ENCODE results near the gene CDKAL1. TPM values are rescaled to one million over a fixed set of nuclear protein-coding genes. Genes with fewer than 3 reads are reported as not detected.

Gene CDKAL1
- total RNA-seq, 1 donor from 2014 or later = 14.8 TPM

DNA sequence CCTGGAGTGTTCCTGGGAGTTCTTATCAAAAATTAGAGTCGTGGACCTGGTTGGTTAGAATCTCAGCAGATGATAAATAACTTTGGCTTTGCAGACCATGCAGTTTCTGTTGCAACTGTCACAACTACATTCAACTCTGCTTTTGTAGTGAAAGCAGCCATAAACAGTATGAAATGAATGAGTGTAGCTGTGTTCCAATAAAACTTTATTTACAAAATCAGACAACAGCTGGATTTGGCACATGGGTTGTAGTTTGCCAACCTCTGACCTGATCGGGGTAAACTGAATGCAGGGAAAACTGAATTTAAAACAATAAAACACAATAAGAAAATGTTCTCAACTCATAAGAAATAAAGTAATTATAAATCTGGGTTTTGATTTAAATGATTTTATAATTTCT lies 513.8 kb downstream of the CDKAL1 start:
- no peaks in the 10 kb centered on the region for H3K27me3 Mint-ChIP-seq (ENCODE audit: unreplicated experiment)
- H3K4me3 Mint-ChIP-seq (ENCODE audit: unreplicated experiment) = no peak overlapping the region
- DNase-seq (ENCODE audit: extremely low spot score, unreplicated experiment) = no peak
- no peak overlapping the region for H3K27ac Mint-ChIP-seq (ENCODE audit: unreplicated experiment)
- H3K4me1 Mint-ChIP-seq (ENCODE audit: unreplicated experiment) = peaks cover 15% of the 10 kb centered on the region
- no peaks in the 10 kb centered on the region for H3K9me3 Mint-ChIP-seq (ENCODE audit: unreplicated experiment)
- TF ChIP-seq, protein P1, sequence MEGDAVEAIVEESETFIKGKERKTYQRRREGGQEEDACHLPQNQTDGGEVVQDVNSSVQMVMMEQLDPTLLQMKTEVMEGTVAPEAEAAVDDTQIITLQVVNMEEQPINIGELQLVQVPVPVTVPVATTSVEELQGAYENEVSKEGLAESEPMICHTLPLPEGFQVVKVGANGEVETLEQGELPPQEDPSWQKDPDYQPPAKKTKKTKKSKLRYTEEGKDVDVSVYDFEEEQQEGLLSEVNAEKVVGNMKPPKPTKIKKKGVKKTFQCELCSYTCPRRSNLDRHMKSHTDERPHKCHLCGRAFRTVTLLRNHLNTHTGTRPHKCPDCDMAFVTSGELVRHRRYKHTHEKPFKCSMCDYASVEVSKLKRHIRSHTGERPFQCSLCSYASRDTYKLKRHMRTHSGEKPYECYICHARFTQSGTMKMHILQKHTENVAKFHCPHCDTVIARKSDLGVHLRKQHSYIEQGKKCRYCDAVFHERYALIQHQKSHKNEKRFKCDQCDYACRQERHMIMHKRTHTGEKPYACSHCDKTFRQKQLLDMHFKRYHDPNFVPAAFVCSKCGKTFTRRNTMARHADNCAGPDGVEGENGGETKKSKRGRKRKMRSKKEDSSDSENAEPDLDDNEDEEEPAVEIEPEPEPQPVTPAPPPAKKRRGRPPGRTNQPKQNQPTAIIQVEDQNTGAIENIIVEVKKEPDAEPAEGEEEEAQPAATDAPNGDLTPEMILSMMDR (IDR thresholded peaks at IDR 0.05) = no peak
- H3K36me3 Mint-ChIP-seq (ENCODE audit: unreplicated experiment) = no peaks in the 10 kb centered on the region

DNA sequence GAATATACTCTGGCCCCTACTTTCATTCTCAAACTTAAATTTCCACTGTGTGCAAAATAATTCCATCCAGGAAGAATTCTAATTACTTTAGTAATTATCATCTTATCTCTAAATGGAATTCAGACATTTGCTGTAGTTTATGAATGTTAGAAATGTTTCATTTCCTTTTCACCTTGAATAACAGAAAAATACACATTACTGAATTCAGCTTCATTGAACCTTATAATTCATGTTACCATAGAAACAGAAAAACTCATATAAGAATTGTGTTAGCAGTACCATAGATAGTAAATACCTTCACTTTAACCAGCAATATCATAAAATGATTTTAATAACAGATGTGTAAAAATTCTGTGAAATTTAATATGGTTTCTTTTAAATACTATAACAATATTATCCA lies 514.9 kb downstream of the CDKAL1 start:
- peaks cover 7% of the 10 kb centered on the region for H3K9me3 Mint-ChIP-seq (ENCODE audit: unreplicated experiment)

DNA sequence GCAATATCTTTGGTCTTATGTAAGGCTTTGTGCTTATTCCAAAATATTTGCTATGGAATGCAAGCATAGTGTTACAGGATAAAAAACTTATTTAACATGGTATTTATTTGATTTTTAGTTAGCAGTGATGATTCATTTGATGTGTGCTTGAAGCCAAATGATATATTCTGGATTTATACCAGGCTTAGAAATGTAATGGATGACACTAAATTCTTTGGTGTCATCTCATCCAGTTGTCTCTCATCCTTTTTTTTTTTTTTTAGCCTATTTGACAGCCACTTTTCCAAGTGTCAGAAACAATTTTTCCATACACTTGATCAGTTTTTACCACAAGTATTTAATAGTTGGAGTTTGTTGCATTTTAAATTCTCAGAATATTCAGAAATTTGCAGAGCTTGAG lies 515.3 kb downstream of the CDKAL1 start:
- Mint-ChIP-seq H3K9me3 (ENCODE audit: unreplicated experiment) (peaks cover 9% of the 10 kb centered on the region), H3K36me3 (ENCODE audit: unreplicated experiment) (no peaks in the 10 kb centered on the region), H3K4me1 (ENCODE audit: unreplicated experiment) (peaks cover 15% of the 10 kb centered on the region), H3K27ac (ENCODE audit: unreplicated experiment) (peak overlapping the region; percentile 15), H3K27me3 (ENCODE audit: unreplicated experiment) (no peaks in the 10 kb centered on the region), H3K4me3 (ENCODE audit: unreplicated experiment) (no peak overlapping the region)
- TF ChIP-seq, protein P1 (IDR thresholded peaks at IDR 0.05) = no peak
- no peak for DNase-seq (ENCODE audit: extremely low spot score, unreplicated experiment)

More for the DNA sequence above, 514.9 kb downstream of the CDKAL1 start:
- Mint-ChIP-seq H3K27ac (ENCODE audit: unreplicated experiment) (peak overlapping the region; percentile 23), H3K4me3 (ENCODE audit: unreplicated experiment) (no peak overlapping the region), H3K27me3 (ENCODE audit: unreplicated experiment) (no peaks in the 10 kb centered on the region), H3K36me3 (ENCODE audit: unreplicated experiment) (no peaks in the 10 kb centered on the region), H3K4me1 (ENCODE audit: unreplicated experiment) (peaks cover 15% of the 10 kb centered on the region)
- TF ChIP-seq, protein P1 (IDR thresholded peaks at IDR 0.05) = no peak
- no peak for DNase-seq (ENCODE audit: extremely low spot score, unreplicated experiment)

DNA sequence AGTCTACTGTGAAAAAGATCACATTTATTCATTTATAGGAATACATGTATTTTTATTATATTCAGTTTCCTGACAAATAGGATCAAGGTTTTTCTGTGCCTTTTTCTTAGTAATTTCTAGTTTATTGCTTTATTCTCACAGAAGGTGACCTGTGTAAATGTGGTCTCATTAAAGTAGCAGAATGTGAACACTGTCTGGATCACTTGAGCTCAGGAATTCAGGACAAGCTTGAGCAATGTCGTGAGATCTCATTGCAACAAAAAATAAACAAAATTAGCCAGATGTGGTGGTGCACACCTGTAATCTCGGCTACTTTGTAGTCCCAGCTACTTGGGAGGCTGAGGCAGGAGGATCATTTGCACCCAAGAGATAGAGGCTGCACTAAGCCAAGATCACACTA lies 516.7 kb downstream of the CDKAL1 start:
- Mint-ChIP-seq H3K27ac (ENCODE audit: unreplicated experiment) (no peak overlapping the region), H3K9me3 (ENCODE audit: unreplicated experiment) (peaks cover 11% of the 10 kb centered on the region), H3K4me1 (ENCODE audit: unreplicated experiment) (peaks cover 13% of the 10 kb centered on the region), H3K27me3 (ENCODE audit: unreplicated experiment) (no peaks in the 10 kb centered on the region), H3K4me3 (ENCODE audit: unreplicated experiment) (no peak overlapping the region), H3K36me3 (ENCODE audit: unreplicated experiment) (no peaks in the 10 kb centered on the region)
- TF ChIP-seq, protein P1 (IDR thresholded peaks at IDR 0.05) = no peak
- no peak for DNase-seq (ENCODE audit: extremely low spot score, unreplicated experiment)

DNA sequence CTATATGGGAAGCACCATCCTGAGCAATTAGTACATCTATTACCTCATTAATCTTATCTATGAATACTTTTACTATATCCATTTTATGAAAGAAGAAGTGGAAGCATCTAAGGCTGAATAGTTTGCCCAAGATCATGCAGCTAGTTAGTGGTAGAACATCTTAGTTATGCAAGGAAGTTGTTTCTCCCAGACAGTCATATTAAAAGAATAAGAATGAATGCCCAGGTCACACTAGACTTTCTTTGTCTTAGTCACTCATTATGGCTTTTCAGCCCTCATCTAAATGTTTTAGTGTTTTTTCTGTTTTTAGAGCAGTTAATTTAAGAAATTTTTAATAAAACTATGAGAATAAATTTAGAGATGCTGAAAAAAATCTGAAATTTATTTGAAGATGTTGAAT lies 517.5 kb downstream of the CDKAL1 start:
- TF ChIP-seq, protein P1 (IDR thresholded peaks at IDR 0.05) = no peak
- no peak for DNase-seq (ENCODE audit: extremely low spot score, unreplicated experiment)
- H3K4me1 Mint-ChIP-seq (ENCODE audit: unreplicated experiment) = peaks cover 8% of the 10 kb centered on the region
- no peaks in the 10 kb centered on the region for H3K27me3 Mint-ChIP-seq (ENCODE audit: unreplicated experiment)
- H3K36me3 Mint-ChIP-seq (ENCODE audit: unreplicated experiment) = no peaks in the 10 kb centered on the region
- no peak overlapping the region for H3K4me3 Mint-ChIP-seq (ENCODE audit: unreplicated experiment)
- H3K9me3 Mint-ChIP-seq (ENCODE audit: unreplicated experiment) = peaks cover 17% of the 10 kb centered on the region
- no peak overlapping the region for H3K27ac Mint-ChIP-seq (ENCODE audit: unreplicated experiment)

Measured in osteocyte (in vitro differentiated cells).